Stomach (tissue), 9 donors: ENCODE data around the gene TCF23. TPM values are rescaled to one million over a fixed set of nuclear protein-coding genes. Genes with fewer than 3 reads are reported as not detected.

Experiments
- DNase-seq, 2 donors: peaks; one replicate each; pipeline versions ENCODE4 v3.0.0 to v3.0.0-alpha.2; 2013 to 2019
- H3K27ac ChIP-seq, 5 donors: fragments of 200-600 bp in 4 of 5; sonication (generic) in 4 of 5; one replicate each; pipeline ENCODE4 v1.5.1; 2013 to 2019; ENCODE audit warnings: mild to moderate bottlenecking in 1 of 5, moderate library complexity in 1 of 5
- H3K27me3 ChIP-seq, 3 donors: fragments of 200-600 bp; sonication (generic); one replicate each; pipeline ENCODE4 v1.5.1; 2017 to 2019; ENCODE audit warnings: mixed run types in 1 of 3
- H3K36me3 ChIP-seq, 4 donors: fragments of 200-600 bp; sonication (generic); 1 replicate in 3 of 4; 2 replicates in 1 of 4; pipeline ENCODE4 v1.5.1; 2016 to 2019
- H3K4me1 ChIP-seq, 4 donors: fragments of 200-600 bp; sonication (generic); one replicate each; pipeline ENCODE4 v1.5.1; 2016 to 2019
- H3K4me3 ChIP-seq, 4 donors: fragments of 200-600 bp; sonication (generic) in 3 of 4; one replicate each; pipeline ENCODE4 v1.5.1; 2016 to 2019; ENCODE audit warnings: mild to moderate bottlenecking in 1 of 4
- H3K9me3 ChIP-seq, 4 donors: fragments of 200-600 bp; sonication (generic); one replicate each; pipeline ENCODE4 v1.5.1; 2016 to 2019
- EP300 ChIP-seq: sonication (generic); formaldehyde crosslinking; IDR thresholded peaks from one replicate; pipeline ENCODE4 v1.6.1; 2017; ENCODE audit warnings: antibody characterized with exemption
- POLR2A ChIP-seq, 4 donors: fragments of 450-650 bp; IDR thresholded peaks; one replicate each; pipeline ENCODE4 v1.6.1; 2016; ENCODE audit warnings: antibody characterized with exemption in 4 of 4, control low read depth in 2 of 4, mild to moderate bottlenecking in 1 of 4, moderate library complexity in 1 of 4
- POLR2AphosphoS5 ChIP-seq, 3 donors: sonication (generic); formaldehyde crosslinking; IDR thresholded peaks; one replicate each; pipeline ENCODE4 v1.6.1; 2016; ENCODE audit warnings: antibody characterized with exemption in 3 of 3
- WGBS, 5 donors: extraction: QIAGEN DNeasy Blood & Tissue Kit in 3 of 5; methylation state at CpG; one replicate each; pipeline versions ENCODE4 v1.1.5 to v1.1.7; 2013 to 2018; 5-methylcytosine and 5-hydroxymethylcytosine counted together
- intact Hi-C: fragments of 100-400 bp; cut with DNase I; formaldehyde crosslinking; loops from one replicate; pipeline ENCODE4 v1.15.1; 2023; ENCODE audit warnings: low total_unique reads
- polyA plus RNA-seq, 3 donors: library from polyadenylated mRNA; stranded (reverse); fragments of 200-250 nt; gene quantifications; one replicate each; pipeline ENCODE4 v1.2.3, GENCODE V29; 2013
- total RNA-seq, 5 donors: library from RNA; depleted of rRNA; stranded (reverse); fragments of >200 nt; gene quantifications; one replicate each; pipeline versions ENCODE4 v1.1.0 to v1.2.3, GENCODE V29; 2014 to 2016
- TF ChIP-seq, protein P1 (sequence below), 7 experiments: fragments of 450-650 bp in 4 of 7; fragments of 200-600 bp in 3 of 7; sonication (generic) in 3 of 7; IDR thresholded peaks; one replicate each; pipeline ENCODE4 v1.5.1; 2016 to 2019; ENCODE audit warnings: antibody characterized with exemption in 7 of 7, control low read depth in 2 of 7, mild to moderate bottlenecking in 1 of 7
- donor health status: healthy with polysubstance abuse.
- donor health status: Bipolar disorder and iron deficiency.
- donor health status: healthy.

TCF23 gene
- total and polyA plus RNA-seq, 8 donors, result 0.03 TPM; not detected in 7

- WGBS, 5 donors, result 78 to 86% (median 82%) methylated on average over 5 to 7 of the region's 7 CpGs
- intact Hi-C loops, result no loop called here
Measured at GRCh38 chr2:27138111-27138510, 10.7 kb upstream of the TCF23 start.

GRCh38 chr2:27139310-27139709 lies 9.5 kb upstream of the TCF23 start, which contains the start of gene PRR30:
TSS of gene PRR30 (minus strand) at chr2:27139410. CDS start at chr2:27138329, 1,081 bp downstream.
- no peak within 1 kb of the TSS for H3K4me3 ChIP-seq
- H3K4me1 ChIP-seq, result peaks cover 0 to 4% (median 0%) of the 10 kb centered on the region in 4 donors
- intact Hi-C loops, result no loop called here
- whole genome bisulfite sequencing, 5 donors, result 72 to 85% (median 78%) methylated on average over 4 of the region's 4 CpGs
- no peak for DNase-seq
- no peak for TF ChIP-seq POLR2AphosphoS5 (IDR thresholded peaks at IDR 0.05)
- TF ChIP-seq, protein P1, sequence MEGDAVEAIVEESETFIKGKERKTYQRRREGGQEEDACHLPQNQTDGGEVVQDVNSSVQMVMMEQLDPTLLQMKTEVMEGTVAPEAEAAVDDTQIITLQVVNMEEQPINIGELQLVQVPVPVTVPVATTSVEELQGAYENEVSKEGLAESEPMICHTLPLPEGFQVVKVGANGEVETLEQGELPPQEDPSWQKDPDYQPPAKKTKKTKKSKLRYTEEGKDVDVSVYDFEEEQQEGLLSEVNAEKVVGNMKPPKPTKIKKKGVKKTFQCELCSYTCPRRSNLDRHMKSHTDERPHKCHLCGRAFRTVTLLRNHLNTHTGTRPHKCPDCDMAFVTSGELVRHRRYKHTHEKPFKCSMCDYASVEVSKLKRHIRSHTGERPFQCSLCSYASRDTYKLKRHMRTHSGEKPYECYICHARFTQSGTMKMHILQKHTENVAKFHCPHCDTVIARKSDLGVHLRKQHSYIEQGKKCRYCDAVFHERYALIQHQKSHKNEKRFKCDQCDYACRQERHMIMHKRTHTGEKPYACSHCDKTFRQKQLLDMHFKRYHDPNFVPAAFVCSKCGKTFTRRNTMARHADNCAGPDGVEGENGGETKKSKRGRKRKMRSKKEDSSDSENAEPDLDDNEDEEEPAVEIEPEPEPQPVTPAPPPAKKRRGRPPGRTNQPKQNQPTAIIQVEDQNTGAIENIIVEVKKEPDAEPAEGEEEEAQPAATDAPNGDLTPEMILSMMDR (IDR thresholded peaks at IDR 0.05), result no peak
- no peak for TF ChIP-seq EP300
- TF ChIP-seq POLR2A (IDR thresholded peaks at IDR 0.05), result no peak
- H3K27me3 ChIP-seq, result no peaks in the 10 kb centered on the region
- no peaks in the 10 kb centered on the region for H3K36me3 ChIP-seq
- no peak within 1 kb of the TSS for H3K27ac ChIP-seq
- no peaks in the 10 kb centered on the region for H3K9me3 ChIP-seq

More at GRCh38 chr2:27138111-27138510, 10.7 kb upstream of the TCF23 start:
- H3K4me1 ChIP-seq, result peaks cover 7 to 13% (median 9%) of the 10 kb centered on the region in 4 donors
- no peak for DNase-seq
- H3K9me3 ChIP-seq, result no peaks in the 10 kb centered on the region
- TF ChIP-seq POLR2AphosphoS5 (IDR thresholded peaks at IDR 0.05) (no peak), POLR2A (IDR thresholded peaks at IDR 0.05) (no peak), EP300 (no peak)
- TF ChIP-seq, protein P1 (IDR thresholded peaks at IDR 0.05), result no peak
- no peak overlapping the region for H3K27ac ChIP-seq
- H3K36me3 ChIP-seq, result no peaks in the 10 kb centered on the region
- no peak overlapping the region for H3K4me3 ChIP-seq
- H3K27me3 ChIP-seq, result no peaks in the 10 kb centered on the region

DNA sequence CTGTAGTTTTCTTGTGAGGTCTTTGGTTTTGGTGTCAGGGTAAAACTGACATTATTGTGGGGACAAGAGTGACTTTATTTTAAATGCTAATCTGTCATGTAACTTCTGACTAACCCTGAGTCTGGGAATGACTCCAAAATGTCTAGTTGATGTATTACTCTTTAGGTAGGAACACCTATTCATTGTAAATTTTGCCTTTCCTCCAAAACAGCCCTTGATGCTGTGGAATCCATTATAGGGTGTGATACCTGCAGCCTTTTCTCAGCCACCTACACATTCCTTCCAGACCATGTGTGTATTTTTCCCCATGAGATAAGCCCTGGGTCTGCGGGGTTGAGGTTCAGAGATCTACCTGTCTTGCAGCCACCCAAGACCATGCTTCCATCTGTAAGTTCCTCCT lies 5.5 kb upstream of the TCF23 start:
- Histone ChIP-seq H3K4me3 (no peak overlapping the region), H3K27ac (no peak overlapping the region), H3K4me1 (no peaks in the 10 kb centered on the region), H3K27me3 (peaks cover 0 to 4% (median 0%) of the 10 kb centered on the region in 3 donors), H3K36me3 (no peaks in the 10 kb centered on the region), H3K9me3 (no peaks in the 10 kb centered on the region)
- 17 to 56% (median 27%) methylated on average over 1 of the region's 1 CpG for WGBS, 5 donors
- TF ChIP-seq, protein P1 (IDR thresholded peaks at IDR 0.05), result no peak
- TF ChIP-seq POLR2AphosphoS5 (IDR thresholded peaks at IDR 0.05) (no peak), EP300 (no peak), POLR2A (IDR thresholded peaks at IDR 0.05) (no peak)
- intact Hi-C loops, result no loop called here
- DNase-seq, result no peak

DNA sequence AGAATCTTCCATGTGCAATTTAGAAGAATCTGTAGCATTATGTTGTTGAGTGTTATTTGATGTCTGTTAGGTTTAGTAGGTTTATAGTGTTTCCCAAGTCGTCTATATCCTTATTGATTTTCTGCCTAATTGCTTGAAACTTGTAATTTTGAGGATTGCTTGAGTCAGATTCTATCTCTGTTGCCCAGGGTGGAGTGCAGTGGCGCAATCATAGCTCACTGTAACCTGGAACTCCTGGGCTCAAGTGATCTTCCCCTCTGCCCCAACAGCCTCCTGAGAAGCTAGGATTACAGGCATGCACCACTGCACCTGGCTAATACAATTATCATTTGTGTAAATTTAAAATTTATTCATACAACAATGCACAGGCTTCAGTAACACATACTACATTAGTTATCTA lies 3.1 kb upstream of the TCF23 start:
- no peak overlapping the region for H3K4me3 ChIP-seq
- peaks cover 0 to 23% (median 0%) of the 10 kb centered on the region in 3 donors for H3K27me3 ChIP-seq
- H3K27ac ChIP-seq, result no peak overlapping the region
- no peaks in the 10 kb centered on the region for H3K4me1 ChIP-seq
- no peaks in the 10 kb centered on the region for H3K36me3 ChIP-seq
- intact Hi-C loops, result no loop called here
- TF ChIP-seq EP300 (no peak), POLR2AphosphoS5 (IDR thresholded peaks at IDR 0.05) (no peak)
- no peak for DNase-seq
- no peaks in the 10 kb centered on the region for H3K9me3 ChIP-seq
- 72 to 90% (median 74%) methylated on average over 2 of the region's 2 CpGs for WGBS, 5 donors

DNA sequence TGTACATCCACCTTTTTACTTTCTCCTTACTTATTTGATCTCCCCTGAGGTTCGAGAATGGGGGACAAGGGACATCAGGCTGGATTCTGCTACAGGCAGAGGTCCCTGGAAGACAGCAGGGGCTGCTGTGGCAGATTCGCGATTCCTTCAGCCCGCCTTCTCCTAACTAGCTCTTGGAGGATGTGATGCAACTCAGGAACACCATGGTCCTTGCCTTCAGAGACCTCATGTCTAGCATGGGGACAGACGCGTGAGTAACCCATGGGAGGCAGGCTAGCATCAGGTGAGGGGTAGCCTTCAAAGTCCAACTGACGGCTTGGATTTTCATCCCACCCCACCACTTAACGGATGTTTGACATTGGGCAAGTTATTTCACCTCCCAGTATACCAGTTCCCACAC lies 869 bp upstream of the TCF23 start:
- Histone ChIP-seq H3K36me3 (no peaks in the 10 kb centered on the region), H3K27ac (no peak overlapping the region), H3K9me3 (no peaks in the 10 kb centered on the region), H3K4me3 (no peak overlapping the region), H3K27me3 (peaks cover 0 to 23% (median 0%) of the 10 kb centered on the region in 3 donors), H3K4me1 (no peaks in the 10 kb centered on the region)
- TF ChIP-seq POLR2A (IDR thresholded peaks at IDR 0.05) (no peak), EP300 (no peak), POLR2AphosphoS5 (IDR thresholded peaks at IDR 0.05) (no peak)
- TF ChIP-seq, protein P1 (IDR thresholded peaks at IDR 0.05), result no peak
- 85 to 92% (median 91%) methylated on average over 8 of the region's 8 CpGs for WGBS, 5 donors
- DNase-seq, result no peak
- intact Hi-C loops, result no loop called here
